Measurements from ENCODE around the gene HSBP1L1.
"Not testable (repeated sequence)": the region's sequence is repeated elsewhere in the genome, so short reads cannot be mapped to it uniquely, and the experiment has no call there.

HSBP1L1 gene

DNA sequence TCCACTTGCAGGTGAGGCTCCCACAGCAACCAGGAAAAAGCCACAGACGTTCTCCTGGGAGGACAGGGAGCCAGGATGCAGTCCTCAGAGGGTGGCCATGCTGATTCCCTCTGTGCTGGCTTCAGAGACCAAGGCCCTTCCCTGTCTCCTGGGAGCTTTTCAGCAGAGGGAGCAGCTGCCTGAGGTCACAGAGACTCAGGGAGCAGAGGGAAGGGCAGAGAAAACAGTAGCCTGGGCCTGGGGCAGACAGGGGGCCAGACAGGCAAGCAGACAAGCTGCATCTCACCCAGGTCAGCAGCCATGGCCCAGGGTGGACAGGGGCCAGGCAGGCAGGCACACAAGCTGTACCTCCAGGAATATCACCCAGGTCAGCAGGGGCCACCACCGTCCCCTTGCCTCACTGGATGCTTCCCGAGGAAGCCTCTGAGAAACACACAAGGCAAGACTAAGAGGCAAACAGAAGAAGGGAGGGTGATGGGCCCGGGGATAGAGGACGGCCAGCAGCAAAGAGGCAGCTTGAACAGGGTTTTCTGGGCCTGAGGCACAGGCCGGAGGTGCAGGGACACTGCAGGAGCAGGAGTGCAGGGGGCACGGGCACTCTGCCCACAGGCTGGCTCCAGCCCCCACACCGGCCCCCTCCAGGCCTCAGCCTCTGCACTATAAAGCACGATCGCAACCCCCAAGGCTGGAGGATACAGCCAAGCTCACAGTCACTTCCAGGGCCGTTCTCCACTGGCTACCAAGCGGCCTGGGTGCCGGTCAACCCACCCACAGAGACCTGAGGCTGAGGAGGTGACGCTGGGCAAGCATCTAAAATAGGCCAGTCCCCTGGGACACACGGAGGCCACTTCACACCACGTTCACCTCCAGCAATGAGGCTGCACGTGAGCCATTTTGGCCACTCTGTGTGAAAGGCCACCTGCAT lies 19.1 kb upstream of the HSBP1L1 start:
- no peak for DNase-seq

DNA sequence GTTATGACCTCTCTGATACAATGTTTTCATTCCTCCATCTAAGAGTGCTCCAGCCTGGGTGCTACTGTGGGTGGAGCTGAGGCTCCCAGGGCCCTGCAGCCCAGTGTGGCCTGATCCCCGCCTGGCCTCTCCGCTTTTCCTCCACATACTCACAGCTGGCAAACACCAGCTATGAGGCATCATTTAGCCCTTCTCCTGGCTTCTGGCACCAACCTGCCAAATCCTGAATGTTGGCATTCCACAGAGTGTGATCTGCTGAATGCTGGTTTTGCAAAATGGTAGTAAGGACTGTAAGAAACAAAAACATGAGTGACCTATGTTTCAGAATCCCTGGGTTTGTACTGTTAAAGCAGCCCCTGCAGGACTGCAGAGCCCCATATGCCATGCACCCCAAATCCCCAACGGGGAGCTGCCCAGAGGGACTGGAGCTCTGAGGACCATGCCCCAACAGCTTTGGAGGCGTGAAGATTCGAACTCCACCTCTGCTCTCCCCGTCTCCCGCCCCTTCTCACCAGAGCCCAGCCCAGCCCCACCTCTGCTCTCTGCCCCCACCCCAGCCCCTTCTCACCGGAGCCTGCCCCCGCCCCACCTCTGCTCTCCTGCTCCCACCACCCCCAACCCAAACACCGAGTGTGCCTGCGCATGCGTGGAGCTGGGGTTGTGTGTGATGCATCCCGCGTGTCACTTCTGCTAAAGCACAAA lies 17.2 kb upstream of the HSBP1L1 start:
- DNase-seq, result no peak

DNA sequence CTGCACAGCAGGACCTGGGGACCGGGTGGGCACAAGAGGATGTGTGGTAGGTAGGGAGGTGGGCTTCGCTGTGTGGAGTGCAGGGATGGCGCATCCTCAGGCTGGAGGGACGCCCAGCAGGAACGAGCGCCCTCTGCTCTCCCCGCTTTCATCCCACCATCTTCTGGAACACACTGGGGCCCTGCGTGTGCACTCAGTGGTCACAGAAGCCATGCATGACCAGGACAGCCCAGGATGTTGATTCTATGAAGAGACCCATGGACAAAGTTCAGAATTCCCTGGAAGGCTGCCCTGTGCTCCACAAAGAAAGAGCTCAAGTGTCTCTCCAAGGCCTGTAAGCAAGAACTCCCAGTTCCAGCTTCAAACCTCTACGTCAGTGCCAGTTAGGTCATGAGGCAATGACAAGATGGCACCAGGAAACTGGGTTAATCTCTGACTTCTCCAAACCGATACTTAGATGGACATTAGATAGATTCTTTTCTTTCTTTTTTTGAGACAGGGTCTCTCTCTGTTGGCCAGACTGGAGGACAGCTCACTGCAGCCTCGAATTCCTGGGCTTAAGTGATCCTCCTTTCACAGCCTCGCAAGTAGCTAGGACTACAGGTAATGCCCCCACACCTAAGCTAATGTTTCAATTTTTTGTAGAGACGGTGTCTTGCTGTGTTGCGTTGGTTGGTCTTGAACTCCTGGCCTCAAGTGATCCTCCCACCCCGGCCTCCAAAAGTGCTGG lies 16.4 kb upstream of the HSBP1L1 start:
- DNase-seq, result no peak

DNA sequence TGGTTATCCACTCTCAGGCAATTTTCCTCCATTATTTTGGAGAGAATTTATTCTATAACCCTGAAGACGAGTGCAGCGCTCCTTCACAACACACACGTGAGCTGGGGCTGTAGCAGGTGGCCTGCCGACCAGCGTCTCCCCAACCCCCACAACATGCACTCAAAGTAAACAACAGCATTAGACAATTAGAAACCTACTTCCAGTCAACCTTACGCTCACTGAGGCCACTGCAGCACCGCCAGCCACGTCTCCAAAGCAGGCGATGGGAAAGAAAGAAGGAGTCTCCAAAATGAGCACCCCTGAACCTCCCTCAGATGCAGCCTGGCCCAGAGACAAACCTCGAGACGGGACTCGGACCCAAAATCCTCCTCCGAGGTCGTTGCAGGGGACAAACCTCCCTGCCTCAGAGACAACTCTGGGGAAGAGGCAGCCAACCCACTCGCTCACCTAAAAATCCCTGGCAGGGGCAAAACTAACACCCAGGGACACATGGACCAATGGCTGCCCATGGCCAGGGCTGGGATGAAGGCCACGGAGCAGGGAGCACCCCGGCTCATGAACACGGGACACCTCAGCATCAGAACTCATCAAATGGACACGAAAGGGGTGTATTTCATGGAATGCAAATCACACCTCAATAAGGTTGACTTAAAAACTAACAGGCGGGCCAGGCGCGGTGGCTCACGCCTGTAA lies 15.6 kb upstream of the HSBP1L1 start:
- DNase-seq, result no peak

DNA sequence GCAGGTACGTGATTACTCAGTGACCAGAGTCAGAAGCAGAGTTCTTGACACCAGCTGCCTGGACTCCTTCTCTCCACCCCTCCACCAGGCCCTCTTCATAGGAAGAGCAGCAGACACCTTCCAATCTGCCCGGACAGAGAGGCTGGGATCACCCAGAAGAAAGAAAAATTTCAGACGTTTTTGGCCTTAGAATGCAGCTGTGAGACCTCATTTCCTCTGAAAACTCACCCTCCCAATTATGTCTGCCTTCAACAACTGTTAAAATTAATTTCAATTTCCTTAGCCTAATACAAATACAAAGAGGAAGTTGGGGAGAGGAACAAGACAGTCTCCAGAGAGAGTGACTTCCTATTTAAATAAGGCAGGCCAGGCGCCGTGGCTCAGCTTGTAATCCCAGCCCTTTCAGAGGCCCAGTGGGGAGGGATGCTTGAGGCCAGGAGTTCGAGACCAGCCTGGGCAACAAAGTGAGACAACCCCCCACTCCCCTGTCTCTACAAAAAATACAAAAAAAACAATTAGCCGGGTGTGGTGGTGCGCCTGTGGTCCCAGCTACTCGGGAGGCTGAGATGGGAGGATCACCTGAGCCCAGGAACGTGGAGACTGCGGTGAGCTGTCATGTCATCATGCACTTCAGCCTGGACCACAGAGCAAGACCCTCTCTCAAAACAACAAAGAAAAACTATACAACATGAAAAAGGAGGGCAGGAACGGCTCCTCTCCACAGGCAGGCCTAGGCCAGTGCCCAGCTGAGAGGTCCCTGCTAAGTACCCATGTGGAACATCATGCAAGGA lies 14.6 kb upstream of the HSBP1L1 start:
- peak; percentile 90 for DNase-seq

DNA sequence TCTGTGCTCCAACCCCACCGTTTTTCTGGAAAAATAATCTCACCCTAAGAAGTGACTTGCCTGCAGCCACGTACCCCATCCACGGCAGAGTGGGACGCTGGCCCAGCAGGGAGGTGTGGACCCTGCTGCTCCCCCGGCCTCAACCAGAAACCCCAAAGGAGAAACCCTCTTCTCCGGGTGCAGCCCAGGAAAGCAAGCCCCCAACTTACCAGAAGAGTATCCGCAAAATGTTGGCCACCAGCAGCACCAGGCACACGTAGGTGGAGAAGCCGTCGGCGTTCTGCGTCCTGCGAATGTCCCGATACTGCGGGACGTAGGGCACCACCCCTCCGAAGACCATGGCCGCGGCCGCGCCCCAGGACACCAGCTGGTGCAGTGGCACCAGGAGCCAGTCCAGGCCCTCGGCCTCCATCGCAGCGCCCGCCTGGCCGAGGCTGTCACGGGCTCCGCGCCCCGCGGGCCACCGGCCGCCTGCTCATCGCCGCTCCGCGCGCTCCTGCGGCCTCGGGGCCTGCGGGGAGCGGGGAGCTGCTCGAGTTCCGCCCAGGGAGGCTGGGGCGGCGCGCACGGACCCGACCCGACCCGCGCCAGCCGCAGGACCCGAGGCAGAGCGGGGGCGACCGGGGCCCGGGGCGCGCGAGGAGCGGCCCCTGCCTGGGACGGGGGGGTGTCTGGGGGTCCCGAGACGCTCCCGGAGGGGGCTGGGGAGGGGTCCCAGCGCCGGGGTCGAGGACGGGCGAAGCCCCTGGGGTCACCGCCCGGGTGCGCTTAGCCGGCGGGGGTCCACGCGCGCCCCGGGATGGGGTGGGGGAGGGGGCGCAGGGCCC lies 13.7 kb upstream of the HSBP1L1 start:
- peak; percentile 67 for DNase-seq

DNA sequence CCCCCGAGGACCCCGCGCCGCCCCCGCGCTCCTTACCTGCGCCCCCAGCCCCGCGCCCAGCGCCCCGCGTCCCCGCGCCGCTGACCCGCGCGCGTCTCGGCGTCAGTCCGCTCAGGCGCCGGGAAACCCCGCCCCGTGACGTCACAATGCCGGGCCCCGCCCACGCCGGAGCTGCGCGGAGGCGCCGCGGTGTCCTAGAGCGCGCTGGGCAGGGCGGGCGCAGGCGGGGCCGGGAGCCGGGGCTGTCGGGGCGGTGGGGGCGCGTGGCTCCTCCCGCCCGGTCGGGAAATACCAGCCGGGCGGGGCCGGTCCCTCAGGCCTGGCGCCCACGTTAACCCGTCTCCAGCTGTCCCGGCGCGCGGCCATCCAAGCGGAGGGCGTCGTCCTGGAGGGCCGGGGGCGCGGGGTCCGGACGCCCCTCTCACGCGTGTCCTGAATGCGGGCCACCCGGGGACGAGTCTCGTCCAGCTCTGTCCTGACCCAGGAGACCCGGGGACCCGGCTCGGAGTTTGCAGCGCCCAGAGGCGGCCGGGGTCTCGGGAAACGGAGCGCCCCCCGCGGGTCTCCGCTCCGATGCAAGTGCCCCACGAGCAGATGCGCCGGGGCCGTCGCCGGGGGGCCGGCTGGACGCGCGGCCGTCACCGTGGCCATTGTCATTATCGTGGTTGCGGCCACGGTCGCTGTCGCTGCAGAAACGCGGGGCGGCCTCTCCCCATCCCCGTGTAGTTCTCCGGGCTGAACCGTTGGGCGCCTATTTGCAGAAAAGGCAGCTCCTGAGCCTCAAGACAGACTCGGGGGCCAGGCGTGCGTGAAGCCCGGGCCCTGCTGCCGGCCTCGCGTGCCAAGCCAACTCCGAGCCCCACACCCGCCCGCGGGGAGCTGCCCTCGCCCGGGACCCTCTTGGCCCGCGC lies 12.6 kb upstream of the HSBP1L1 start, which contains the start of gene SLC66A2:
Gene SLC66A2, minus strand, starts transcription at position 109 of the 911 bp plus-strand sequence. CDS start 727 bp downstream, outside the sequence.
- peak; percentile 92 for DNase-seq

DNA sequence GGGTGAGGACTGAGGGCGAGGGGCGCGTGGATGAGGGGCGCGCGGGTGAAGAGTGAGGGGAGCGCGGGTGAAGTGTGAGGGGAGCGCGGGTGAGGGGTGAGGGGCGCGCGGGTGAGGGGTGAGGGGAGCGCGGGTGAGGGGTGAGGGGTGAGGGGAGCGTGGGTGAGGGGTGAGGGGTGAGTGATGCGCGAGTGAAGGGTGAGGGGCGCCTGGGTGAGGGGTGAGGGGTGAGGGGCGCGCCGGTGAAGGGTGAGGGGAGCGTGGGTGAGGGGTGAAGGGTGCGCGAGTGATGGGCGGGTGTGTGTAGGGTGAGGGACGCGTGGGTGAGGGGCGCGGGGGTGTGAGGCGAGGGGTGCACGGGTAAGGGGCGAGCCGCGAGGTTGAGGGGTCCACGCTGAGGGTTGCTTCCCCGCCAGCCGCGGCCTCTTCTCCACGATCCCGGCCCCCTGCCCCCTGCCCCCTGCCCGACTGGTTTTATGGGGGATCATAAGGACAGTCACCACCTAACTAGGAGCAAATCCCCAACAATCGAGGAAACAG lies 11.9 kb upstream of the HSBP1L1 start:
- no peak for DNase-seq

DNA sequence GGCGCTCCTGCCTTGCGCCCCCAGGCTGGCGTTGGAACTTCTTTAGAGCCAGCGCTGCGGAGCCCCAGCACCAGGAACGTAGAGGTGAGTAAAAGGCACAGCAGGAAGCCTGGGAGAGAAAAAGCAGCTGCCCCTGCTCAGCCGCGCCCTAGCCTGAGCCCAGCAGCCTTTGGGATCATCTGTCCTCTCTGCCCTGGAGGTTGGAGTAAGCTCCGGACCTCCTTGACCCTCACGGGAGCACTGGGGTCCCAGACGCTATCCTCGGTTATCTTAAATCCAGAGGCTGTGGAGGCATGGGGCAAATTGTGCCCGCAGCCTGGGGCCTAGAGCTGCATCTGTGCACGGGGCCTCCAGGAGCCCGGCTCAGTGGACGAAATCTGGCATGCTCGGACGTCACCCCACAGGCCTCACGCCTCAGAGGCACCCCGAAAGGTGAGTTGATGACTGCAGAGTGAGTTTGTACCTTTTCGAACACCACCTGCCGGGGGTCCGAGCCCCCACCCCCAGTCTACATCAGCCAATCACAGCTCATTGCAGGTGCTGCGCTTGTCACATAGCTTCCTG lies 11.4 kb upstream of the HSBP1L1 start:
- DNase-seq, result no peak

DNA sequence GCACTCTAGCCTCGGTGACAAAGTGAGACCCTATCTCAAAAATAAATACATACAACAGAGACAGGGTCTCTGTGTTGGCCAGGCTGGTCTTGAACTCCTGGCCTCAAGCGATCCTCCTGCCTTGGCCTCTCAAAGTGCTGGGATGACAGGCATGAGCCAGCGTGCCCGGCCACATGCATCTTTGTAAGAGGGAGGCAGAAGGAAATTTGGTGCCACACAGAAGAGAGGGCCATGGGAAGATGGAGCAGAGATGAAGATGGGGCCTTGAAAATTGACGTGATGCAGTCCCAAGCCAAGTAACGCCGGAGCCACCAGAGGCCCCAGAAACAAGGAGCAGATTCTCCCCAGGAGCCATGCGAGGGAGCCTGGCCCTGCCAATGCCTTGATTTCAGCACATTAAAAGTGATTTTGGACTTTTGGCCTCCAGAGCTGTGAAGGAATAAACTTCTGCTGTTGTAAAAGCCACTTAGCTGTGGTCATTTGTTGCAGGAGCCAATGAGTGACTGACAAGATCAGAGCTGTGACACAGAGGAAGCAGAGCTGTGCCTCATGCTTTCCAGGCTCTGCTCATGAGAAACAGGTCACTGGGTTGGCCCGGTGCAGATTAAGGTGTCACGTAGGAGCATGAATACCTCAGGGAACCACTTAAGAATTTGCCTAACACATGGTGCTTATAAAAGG lies 10.3 kb upstream of the HSBP1L1 start:
- peak; percentile 53 for DNase-seq

DNA sequence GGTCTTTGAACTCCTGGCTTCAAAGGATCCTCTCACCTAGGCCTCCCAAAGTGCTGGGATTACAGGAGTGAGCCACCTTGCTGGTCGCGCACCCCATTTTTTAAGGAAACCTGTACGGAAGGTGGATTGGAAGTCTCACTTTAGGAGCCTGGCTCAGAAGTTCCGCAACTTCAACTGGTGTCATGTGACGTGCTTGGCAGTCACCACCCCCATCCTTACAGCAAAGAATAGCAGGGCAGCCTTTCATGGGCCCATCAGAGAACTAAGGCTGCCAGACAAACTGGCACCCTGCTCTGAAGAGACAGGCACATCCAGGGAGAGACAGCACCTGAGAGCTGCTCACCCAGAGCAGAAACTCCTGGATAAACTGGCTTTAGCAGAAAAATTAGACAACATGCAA lies 9.7 kb upstream of the HSBP1L1 start:
- peak; percentile 38 for DNase-seq

DNA sequence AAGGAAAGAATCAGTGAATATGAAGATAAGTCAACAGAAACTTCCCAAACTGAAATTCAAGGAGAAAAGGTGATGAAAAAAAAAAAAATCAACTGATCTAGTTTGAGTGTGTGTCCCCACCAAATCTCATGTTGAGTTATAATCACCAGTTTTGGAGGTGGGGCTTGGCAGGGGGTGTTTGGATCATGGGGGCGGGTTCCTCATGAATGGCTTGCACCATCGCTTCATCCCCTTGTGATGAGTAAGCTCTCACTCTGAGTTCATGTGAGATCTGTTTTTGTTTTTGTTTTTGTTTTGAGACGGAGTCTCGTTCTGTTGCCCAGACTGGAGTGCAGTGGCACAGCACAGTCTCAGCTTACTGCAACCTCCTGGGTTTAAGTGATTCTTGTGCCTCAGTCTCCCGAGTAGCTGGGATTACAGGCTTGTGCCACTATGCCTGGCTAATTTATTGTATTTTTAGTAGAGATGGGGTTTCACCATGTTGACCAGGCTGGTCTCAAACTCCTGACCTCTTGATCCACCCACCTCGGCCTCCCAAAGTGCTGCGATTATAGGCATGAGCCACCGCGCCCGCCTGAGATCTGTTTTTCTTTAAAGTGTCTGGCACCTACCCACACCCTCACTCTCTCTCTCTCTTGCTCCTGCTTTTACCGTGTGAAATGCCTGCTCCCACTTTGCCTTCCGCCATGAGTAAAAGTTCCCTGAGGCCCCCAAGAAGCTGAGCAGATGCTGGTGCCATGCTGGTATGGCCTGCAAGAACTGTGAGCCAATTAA lies 9.0 kb upstream of the HSBP1L1 start:
- peak; percentile 89 for DNase-seq

DNA sequence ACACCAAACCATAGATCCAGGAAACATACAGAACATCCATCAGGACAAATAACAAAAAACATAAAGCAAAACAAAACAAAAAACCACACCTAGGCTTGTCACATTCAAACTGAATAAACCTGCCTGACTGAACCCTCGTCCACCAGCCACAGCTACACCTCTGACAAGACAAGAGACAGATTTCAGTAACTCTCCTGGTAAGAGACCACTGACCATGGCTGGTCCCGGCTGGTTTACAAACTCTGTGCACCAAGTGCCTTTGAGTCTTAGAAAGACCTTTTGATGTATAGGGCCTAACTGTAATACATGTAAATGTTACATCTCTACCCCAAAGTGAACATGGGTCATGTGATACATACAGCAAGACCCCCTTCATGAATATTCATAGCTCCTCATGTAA lies 8.2 kb upstream of the HSBP1L1 start:
- no peak for DNase-seq

DNA sequence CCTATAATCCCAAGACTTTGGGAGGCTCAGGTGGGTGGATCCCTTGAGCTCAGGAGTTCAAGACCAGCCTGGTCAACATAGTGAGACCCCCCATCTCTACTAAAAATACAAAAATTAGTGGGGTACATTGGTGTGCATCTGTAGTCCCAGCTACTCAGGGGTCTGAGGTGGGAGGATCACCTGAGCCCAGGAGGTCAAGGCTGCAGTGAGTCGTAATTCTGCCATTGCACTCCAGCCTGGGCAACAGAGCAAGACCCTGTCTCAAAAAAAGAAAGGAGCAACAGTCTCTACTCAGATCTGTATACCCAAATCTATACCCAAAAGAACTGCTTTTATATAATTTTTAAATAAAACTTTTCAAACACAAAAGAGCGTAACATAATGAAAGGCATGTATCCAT lies 5.5 kb upstream of the HSBP1L1 start:
- no peak for DNase-seq

DNA sequence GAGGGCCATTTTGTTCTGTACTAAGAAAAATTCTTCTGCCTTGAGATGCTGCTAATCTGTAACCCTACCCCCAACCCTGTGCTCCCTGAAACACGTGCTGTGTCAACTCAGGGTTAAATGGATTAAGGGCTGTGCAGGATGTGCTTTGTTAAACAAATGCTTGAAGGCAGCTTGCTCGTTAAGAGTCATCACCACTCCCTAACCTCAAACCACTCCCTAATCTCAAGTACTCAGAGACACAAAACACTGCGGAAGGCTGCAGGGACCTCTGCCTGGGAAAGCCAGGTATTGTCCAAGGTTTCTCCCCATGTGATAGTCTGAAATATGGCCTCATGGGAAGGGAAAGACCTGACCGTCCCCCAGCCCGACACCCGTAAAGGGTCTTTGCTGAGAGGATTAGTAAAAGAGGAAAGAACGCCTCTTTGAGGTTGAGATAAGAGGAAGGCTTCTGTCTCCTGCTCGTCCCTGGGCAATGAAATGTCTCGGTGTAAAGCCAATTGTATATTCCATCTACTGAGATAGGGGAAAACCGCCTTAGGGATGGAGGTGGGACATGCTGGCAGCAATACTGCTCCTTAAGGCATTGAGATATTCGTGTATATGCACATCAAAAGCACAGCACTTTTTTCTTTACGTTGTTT lies 4.2 kb upstream of the HSBP1L1 start:
- DNase-seq, result not testable (repeated sequence)

DNA sequence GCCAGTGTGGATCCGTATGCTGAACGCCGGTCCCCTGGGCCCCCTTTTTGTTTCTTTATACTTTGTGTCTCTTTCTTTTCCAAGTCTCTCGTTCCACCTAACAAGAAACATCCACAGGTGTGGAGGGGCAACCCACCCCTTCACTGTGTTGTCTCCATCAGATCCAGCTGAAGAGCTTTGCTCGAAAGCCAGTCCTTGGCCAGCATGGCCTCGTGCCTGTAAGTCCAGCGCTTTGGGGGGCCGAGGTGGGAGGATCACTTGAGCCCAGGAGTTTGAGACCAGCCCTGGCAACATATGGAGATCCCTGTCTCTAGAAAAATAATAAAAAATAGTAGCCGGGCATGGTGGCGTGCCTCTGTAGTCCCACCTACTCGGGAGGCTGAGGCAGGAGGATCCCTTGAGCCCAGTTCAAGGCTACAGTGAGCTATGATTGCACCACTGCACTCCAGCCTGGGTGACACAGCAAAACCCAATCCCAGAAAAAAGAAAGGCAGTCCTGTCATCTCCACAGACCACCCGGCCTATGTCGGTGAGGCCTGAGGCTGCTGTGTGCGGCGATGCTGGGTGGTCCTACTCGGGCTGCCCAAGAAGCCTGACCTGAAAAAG lies 3.4 kb upstream of the HSBP1L1 start:
- DNase-seq, result no peak

All from inflammatory macrophage treated with lipopolysaccharide for 4 hours (primary cell).